Stimulated activated CD4-positive, alpha-beta T cell treated with anti-CD3 and anti-CD28 coated beads, Interleukin-1b, Interleukin-23, amount 100 ng/mL, for 4 hours (primary cell): Measurements from ENCODE around the gene FES.
"Not testable (repeated sequence)": the region's sequence is repeated elsewhere in the genome, so short reads cannot be mapped to it uniquely, and the experiment has no call there.

Experiments used
- DNase-seq, 2 donors: peaks; one replicate each; pipeline ENCODE4 v3.0.0-alpha.2; 2020; ENCODE audit warnings: low read depth in 2 of 2

The FES gene

GRCh38 chr15:90891346-90891949 is 7.1 kb downstream of the FES start:
- no peak for DNase-seq

GRCh38 chr15:90892023-90892422 is 7.7 kb downstream of the FES start:
- no peak for DNase-seq

- DNase-seq: no peak
Measured at GRCh38 chr15:90892498-90893174, 8.3 kb downstream of the FES start.

GRCh38 chr15:90893175-90894090 is 9.1 kb downstream of the FES start:
- no peak for DNase-seq

GRCh38 chr15:90895571-90896117 is 11.3 kb downstream of the FES start:
- no peak for DNase-seq

GRCh38 chr15:90897131-90897655 is 12.9 kb downstream of the FES start:
- not testable (repeated sequence) for DNase-seq

GRCh38 chr15:90901175-90902039 is 17.1 kb downstream of the FES start:
- no peak for DNase-seq

- peak; percentile 48 to 61 for DNase-seq
Measured at GRCh38 chr15:90902040-90902839, 17.9 kb downstream of the FES start.

GRCh38 chr15:90902840-90903732 is 18.8 kb downstream of the FES start, which contains the start of gene MAN2A2:
MAN2A2 (plus strand) TSS chr15:90903302; CDS start chr15:90904208, 906 bp downstream.
- DNase-seq: peak; percentile 65 to 78

GRCh38 chr15:90903733-90904536 is 19.6 kb downstream of the FES start:
- DNase-seq: no peak

GRCh38 chr15:90904746-90905145 is 20.4 kb downstream of the FES start:
- DNase-seq: no peak

- DNase-seq: no peak
Measured at GRCh38 chr15:90905306-90906180, 21.2 kb downstream of the FES start.

- DNase-seq: no peak
Measured at GRCh38 chr15:90906181-90906849, 22.0 kb downstream of the FES start.

- no peak for DNase-seq
Measured at GRCh38 chr15:90907051-90907660, 22.9 kb downstream of the FES start.

- no peak for DNase-seq
Measured at GRCh38 chr15:90907838-90908507, 23.7 kb downstream of the FES start.

- DNase-seq: not testable (repeated sequence)
Measured at GRCh38 chr15:90909449-90909848, 25.1 kb downstream of the FES start.
